ENCODE results near the gene VSX1.

The VSX1 gene

GRCh38 chr20:25025986-25026605, 55.8 kb downstream of the VSX1 start:
- H3K9ac ChIP-seq (ENCODE audit: low read length), result no peak overlapping the region
- DNase-seq, result no peak
- no peak overlapping the region for H3K4ac ChIP-seq (ENCODE audit: low read depth, low read length)
- no peak overlapping the region for H3K14ac ChIP-seq (ENCODE audit: low read length)
- no peaks in the 10 kb centered on the region for H3K79me1 ChIP-seq (ENCODE audit: low read length)
- no peak overlapping the region for H2AK5ac ChIP-seq (ENCODE audit: low read length)
- no peak overlapping the region for H2BK5ac ChIP-seq (ENCODE audit: low read depth, low read length, poor library complexity)
- no peak overlapping the region for H3K18ac ChIP-seq (ENCODE audit: low read length)
- no peak overlapping the region for H3K4me2 ChIP-seq (ENCODE audit: low read length)
- no peaks in the 10 kb centered on the region for H3K79me2 ChIP-seq (ENCODE audit: control insufficient read depth, insufficient read depth, low read length, poor library complexity)
- H3K4me3 ChIP-seq (ENCODE audit: low read depth, low read length), result no peak overlapping the region
- H3K36me3 ChIP-seq (ENCODE audit: control insufficient read depth in 1 of 2, insufficient read depth in 2 of 2, low read length in 2 of 2), result no peaks in the 10 kb centered on the region
- no CpG with 5 or more reads among the region's 4 CpGs for WGBS (ENCODE audit: extremely low coverage, insufficient coverage, insufficient read length)
- no peak overlapping the region for H2BK120ac ChIP-seq (ENCODE audit: insufficient read depth, low read length, poor library complexity)
- no peak overlapping the region for H3K23ac ChIP-seq (ENCODE audit: low read length)
- no peaks in the 10 kb centered on the region for H3K4me1 ChIP-seq (ENCODE audit: control insufficient read depth in 1 of 2, insufficient read depth in 2 of 2, low read length in 2 of 2)
- no peak overlapping the region for H2AFZ ChIP-seq (ENCODE audit: insufficient read depth, low read length, poor library complexity)
- no peak overlapping the region for H3K27ac ChIP-seq (ENCODE audit: low read depth, low read length)
- no peaks in the 10 kb centered on the region for H3K27me3 ChIP-seq (ENCODE audit: insufficient read depth, low read length)
- H4K8ac ChIP-seq (ENCODE audit: low read depth, low read length), result no peak overlapping the region
- no peak overlapping the region for H2BK12ac ChIP-seq (ENCODE audit: low read length)
- H4K91ac ChIP-seq (ENCODE audit: low read depth, low read length), result no peak overlapping the region
- peaks cover 4% of the 10 kb centered on the region for H3K9me3 ChIP-seq (ENCODE audit: insufficient read depth, low read depth, low read length)
- H4K12ac ChIP-seq (ENCODE audit: low read depth, low read length), result no peak overlapping the region
